CD14-positive monocyte (primary cell): ENCODE measurements around the gene DRGX. TPM values are rescaled to one million over a fixed set of nuclear protein-coding genes. Genes with fewer than 3 reads are reported as not detected.

ENCODE experiments used
- DNase-seq, 3 donors: peaks; one replicate each; pipeline ENCODE4 v3.0.0-alpha.2; 2011 to 2022
- H2AFZ ChIP-seq: 2 replicates; pipeline ENCODE4 v1.6.0; 2012; ENCODE audit warnings: mild to moderate bottlenecking, low read depth, low read length, inconsistent platforms; ENCODE audit not compliant: insufficient read depth, poor library complexity, severe bottlenecking
- H3K27ac ChIP-seq, 2 donors: 1 replicate in 1 of 2; 2 replicates in 1 of 2; pipeline ENCODE4 v1.5.1; 2012 to 2013; ENCODE audit warnings: low read length in 2 of 2, control low read depth in 1 of 2, inconsistent platforms in 1 of 2, low read depth in 1 of 2, mild to moderate bottlenecking in 1 of 2
- H3K27me3 ChIP-seq, 2 donors: one replicate each; pipeline versions ENCODE4 v1.6.0 to v1.6.1; 2011 to 2013; ENCODE audit warnings: low read length in 2 of 2; ENCODE audit not compliant: control insufficient read depth in 2 of 2, insufficient read depth in 2 of 2
- H3K36me3 ChIP-seq, 2 donors: replicated peaks in 1 of 2; 1 replicate in 1 of 2; 2 replicates in 1 of 2; pipeline versions ENCODE4 v1.5.1 to v1.6.1; 2012 to 2013; ENCODE audit warnings: low read length in 2 of 2, control low read depth in 1 of 2, inconsistent platforms in 1 of 2, mild to moderate bottlenecking in 1 of 2; ENCODE audit not compliant: insufficient read depth in 2 of 2, control insufficient read depth in 1 of 2
- H3K4me1 ChIP-seq, 2 donors: 1 replicate in 1 of 2; 2 replicates in 1 of 2; pipeline versions ENCODE4 v1.5.1 to v1.6.1; 2012 to 2013; ENCODE audit warnings: low read length in 2 of 2, control low read depth in 1 of 2, inconsistent platforms in 1 of 2, mild to moderate bottlenecking in 1 of 2, moderate library complexity in 1 of 2; ENCODE audit not compliant: insufficient read depth in 2 of 2, control insufficient read depth in 1 of 2
- H3K4me2 ChIP-seq: replicated peaks from 2 replicates; pipeline ENCODE3; 2012; ENCODE audit warnings: low read length, moderate library complexity, mild to moderate bottlenecking; ENCODE audit not compliant: poor library complexity, severe bottlenecking; ENCODE audit errors: extremely low read depth
- H3K4me3 ChIP-seq, 3 experiments: fragments of 200-600 bp in 1 of 3; sonication (generic) in 1 of 3; replicated peaks in 1 of 3; 1 replicate in 2 of 3; 2 replicates in 1 of 3; pipeline ENCODE4 v1.5.1; 2011 to 2013; ENCODE audit warnings: low read length in 3 of 3, mild to moderate bottlenecking in 3 of 3, control low read depth in 2 of 3, low read depth in 2 of 3, inconsistent platforms in 1 of 3, moderate library complexity in 1 of 3
- H3K79me2 ChIP-seq: 2 replicates; pipeline ENCODE4 v1.6.0; 2012; ENCODE audit warnings: mild to moderate bottlenecking, control low read depth, inconsistent platforms, low read length, moderate library complexity; ENCODE audit not compliant: insufficient read depth
- H3K9ac ChIP-seq: 2 replicates; pipeline ENCODE4 v1.6.0; 2017; ENCODE audit warnings: low read length, mild to moderate bottlenecking; ENCODE audit not compliant: insufficient read depth, poor library complexity, severe bottlenecking
- H3K9me3 ChIP-seq, 2 donors: replicated peaks in 1 of 2; 1 replicate in 1 of 2; 2 replicates in 1 of 2; pipeline versions ENCODE4 v1.5.1 to v1.6.1; 2012 to 2013; ENCODE audit warnings: low read length in 2 of 2, control low read depth in 1 of 2; ENCODE audit not compliant: control insufficient read depth in 1 of 2, insufficient read depth in 1 of 2
- H4K20me1 ChIP-seq: 2 replicates; pipeline ENCODE4 v1.6.0; 2012; ENCODE audit warnings: mild to moderate bottlenecking, low read length, control low read depth, moderate library complexity; ENCODE audit not compliant: insufficient read depth
- H3K27ac Mint-ChIP-seq, 7 donors: one replicate each; pipeline ENCODE4 v1.8.0; 2020; ENCODE audit warnings: mild to moderate bottlenecking in 7 of 7, mixed read lengths in 7 of 7, moderate library complexity in 6 of 7, inconsistent platforms in 2 of 7
- H3K27me3 Mint-ChIP-seq, 3 donors: one replicate each; pipeline ENCODE4 v1.8.0; 2021 to 2022; ENCODE audit warnings: low read depth in 3 of 3, mild to moderate bottlenecking in 3 of 3, mixed read lengths in 3 of 3, moderate library complexity in 3 of 3, inconsistent platforms in 1 of 3
- H3K36me3 Mint-ChIP-seq, 2 donors: one replicate each; pipeline ENCODE4 v1.8.0; 2020; ENCODE audit warnings: mixed read lengths in 2 of 2, inconsistent platforms in 1 of 2, mild to moderate bottlenecking in 1 of 2
- H3K4me1 Mint-ChIP-seq: one replicate; pipeline ENCODE4 v1.8.0; 2020; ENCODE audit warnings: mild to moderate bottlenecking, mixed read lengths
- H3K4me3 Mint-ChIP-seq, 2 donors: one replicate each; pipeline ENCODE4 v1.8.0; 2020; ENCODE audit warnings: mild to moderate bottlenecking in 2 of 2, mixed read lengths in 2 of 2, moderate library complexity in 1 of 2
- H3K9me3 Mint-ChIP-seq, 7 donors: one replicate each; pipeline ENCODE4 v1.8.0; 2020 to 2022; ENCODE audit warnings: mixed read lengths in 7 of 7, mild to moderate bottlenecking in 6 of 7, moderate library complexity in 6 of 7, inconsistent platforms in 2 of 7
- WGBS: methylation state at CpG from one replicate; pipeline ENCODE4 v1.1.5; 2013; ENCODE audit warnings: missing lambda C conversion rate; ENCODE audit not compliant: insufficient coverage; 5-methylcytosine and 5-hydroxymethylcytosine counted together
- intact Hi-C, 2 donors: fragments of 100-400 bp; cut with micrococcal nuclease; formaldehyde crosslinking; loops; one replicate each; pipeline versions ENCODE4 v1.15.0 to v1.15.1; 2023
- polyA plus RNA-seq, 3 donors: library from polyadenylated mRNA; depleted of rRNA in 1 of 3; unstranded in 2 of 3; stranded (reverse) in 1 of 3; fragments of 300-500 nt in 2 of 3; fragments of >200 nt in 1 of 3; fragmentation: Illumina TruSeq in 2 of 3; gene quantifications; 1 replicate in 2 of 3; 2 replicates in 1 of 3; pipeline ENCODE4 v1.2.3, GENCODE V29; 2012 to 2021
- TF ChIP-seq, protein P1 (sequence below): fragments of 200-600 bp; IDR thresholded peaks from one replicate; pipeline ENCODE4 v1.8.0; 2022; ENCODE audit warnings: antibody characterized with exemption, mild to moderate bottlenecking

Gene DRGX
- polyA plus RNA-seq, 3 donors = not detected

DNA sequence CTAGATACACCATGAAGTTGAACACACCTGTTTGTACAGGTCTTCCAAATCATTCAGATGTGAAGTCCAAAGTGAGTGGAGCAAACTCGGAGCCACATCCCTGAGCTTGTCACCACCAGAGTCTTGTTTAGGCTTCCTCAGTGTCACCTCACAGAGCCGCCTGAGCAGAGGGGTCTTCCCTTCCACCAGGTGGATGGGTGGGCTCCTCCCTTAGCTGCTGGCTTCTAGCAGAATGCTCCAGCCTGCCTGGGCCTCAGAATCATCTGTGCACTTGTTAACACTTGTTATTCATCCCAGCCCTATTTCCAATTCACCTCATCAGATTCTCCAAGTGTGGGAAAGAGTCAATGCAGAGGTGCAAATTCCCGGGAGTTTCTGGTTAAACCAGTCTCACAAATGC lies 64.5 kb downstream of the DRGX start:
- Histone ChIP-seq H3K4me1 (peaks cover 10 to 13% of the 10 kb centered on the region in 2 donors), H3K9ac (no peak overlapping the region), H3K27me3 (no peaks in the 10 kb centered on the region), H3K4me2 (no peak overlapping the region), H3K9me3 (peaks cover 0 to 3% of the 10 kb centered on the region in 2 donors), H3K79me2 (no peaks in the 10 kb centered on the region), H3K4me3 (no peak overlapping the region), H4K20me1 (no peaks in the 10 kb centered on the region), H3K27ac (no peak overlapping the region), H2AFZ (no peak overlapping the region), H3K36me3 (no peaks in the 10 kb centered on the region)
- no peak overlapping the region for H3K4me3 Mint-ChIP-seq
- H3K9me3 Mint-ChIP-seq = peaks cover 0 to 12% (median 6%) of the 10 kb centered on the region in 7 donors
- H3K27me3 Mint-ChIP-seq = peaks cover 3 to 16% (median 8%) of the 10 kb centered on the region in 3 donors
- H3K4me1 Mint-ChIP-seq = peaks cover 12% of the 10 kb centered on the region
- TF ChIP-seq, protein P1, sequence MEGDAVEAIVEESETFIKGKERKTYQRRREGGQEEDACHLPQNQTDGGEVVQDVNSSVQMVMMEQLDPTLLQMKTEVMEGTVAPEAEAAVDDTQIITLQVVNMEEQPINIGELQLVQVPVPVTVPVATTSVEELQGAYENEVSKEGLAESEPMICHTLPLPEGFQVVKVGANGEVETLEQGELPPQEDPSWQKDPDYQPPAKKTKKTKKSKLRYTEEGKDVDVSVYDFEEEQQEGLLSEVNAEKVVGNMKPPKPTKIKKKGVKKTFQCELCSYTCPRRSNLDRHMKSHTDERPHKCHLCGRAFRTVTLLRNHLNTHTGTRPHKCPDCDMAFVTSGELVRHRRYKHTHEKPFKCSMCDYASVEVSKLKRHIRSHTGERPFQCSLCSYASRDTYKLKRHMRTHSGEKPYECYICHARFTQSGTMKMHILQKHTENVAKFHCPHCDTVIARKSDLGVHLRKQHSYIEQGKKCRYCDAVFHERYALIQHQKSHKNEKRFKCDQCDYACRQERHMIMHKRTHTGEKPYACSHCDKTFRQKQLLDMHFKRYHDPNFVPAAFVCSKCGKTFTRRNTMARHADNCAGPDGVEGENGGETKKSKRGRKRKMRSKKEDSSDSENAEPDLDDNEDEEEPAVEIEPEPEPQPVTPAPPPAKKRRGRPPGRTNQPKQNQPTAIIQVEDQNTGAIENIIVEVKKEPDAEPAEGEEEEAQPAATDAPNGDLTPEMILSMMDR = no peak
- intact Hi-C loops = no loop called here
- WGBS = 93% methylated on average over 2 of the region's 3 CpGs
- no peak for DNase-seq
- no peaks in the 10 kb centered on the region for H3K36me3 Mint-ChIP-seq
- H3K27ac Mint-ChIP-seq = no peak overlapping the region

DNA sequence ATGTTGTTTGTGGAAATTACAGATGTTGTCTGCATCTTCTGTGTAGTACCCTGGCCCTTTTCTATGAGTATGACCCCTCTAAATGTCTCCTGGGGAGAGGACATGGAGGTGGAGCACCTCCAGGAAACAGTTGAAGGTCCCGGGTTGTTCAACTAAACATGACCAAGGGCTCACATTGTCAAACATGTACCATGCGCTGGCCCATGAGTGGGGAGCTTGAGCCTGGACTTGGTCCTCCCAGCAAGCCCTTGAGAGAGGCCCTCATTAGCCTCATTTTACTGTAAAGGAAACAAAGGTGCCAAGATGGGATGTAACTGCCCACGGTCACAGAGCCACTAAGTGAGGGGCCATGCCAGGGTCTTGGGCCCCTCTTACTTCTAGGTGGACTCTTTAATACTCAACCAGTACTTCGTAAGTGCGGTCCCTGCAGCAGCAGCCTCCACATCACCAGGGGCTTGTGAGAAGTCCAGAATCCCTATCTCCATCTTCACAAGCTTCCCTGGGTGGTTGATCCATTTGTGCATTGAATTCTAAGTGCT lies 65.7 kb downstream of the DRGX start:
- Histone ChIP-seq H3K4me1 (peaks cover 10 to 17% of the 10 kb centered on the region in 2 donors), H3K4me3 (no peak overlapping the region), H3K27ac (no peak overlapping the region), H2AFZ (no peak overlapping the region), H4K20me1 (no peaks in the 10 kb centered on the region), H3K9me3 (peaks cover 0 to under 1% of the 10 kb centered on the region in 2 donors), H3K27me3 (no peaks in the 10 kb centered on the region), H3K4me2 (no peak overlapping the region), H3K36me3 (no peaks in the 10 kb centered on the region), H3K79me2 (no peaks in the 10 kb centered on the region), H3K9ac (no peak overlapping the region)
- Mint-ChIP-seq H3K9me3 (peaks cover 0 to 9% (median 3%) of the 10 kb centered on the region in 7 donors), H3K4me3 (no peak overlapping the region), H3K27ac (no peak overlapping the region), H3K4me1 (peaks cover 12% of the 10 kb centered on the region), H3K27me3 (peaks cover 5 to 20% (median 8%) of the 10 kb centered on the region in 3 donors), H3K36me3 (no peaks in the 10 kb centered on the region)
- TF ChIP-seq, protein P1 = no peak
- 100% methylated on average over 2 of the region's 5 CpGs for WGBS
- no peak for DNase-seq
- intact Hi-C loops = no loop called here
